GM23338 (cell line): Measurements from ENCODE around the gene DDX53.

Experiments
- CREB1 ChIP-seq: fragments of 250-450 bp; sonication (Bioruptor Pico); IDR thresholded peaks from 2 replicates; pipeline ENCODE4 v1.5.0; 2020; ENCODE audit warnings: low read depth, mild to moderate bottlenecking, moderate library complexity
- EZH2 ChIP-seq: fragments of 200-600 bp; sonication (generic); IDR thresholded peaks from one replicate; pipeline ENCODE4 v1.8.0; 2017; ENCODE audit warnings: antibody characterized with exemption, mild to moderate bottlenecking, low read depth; ENCODE audit not compliant: unreplicated experiment
- EZH2phosphoT487 ChIP-seq: fragments of 200-600 bp; sonication (generic); IDR thresholded peaks from one replicate; pipeline ENCODE4 v1.8.1; 2018; ENCODE audit warnings: antibody characterized with exemption; ENCODE audit not compliant: unreplicated experiment
- JUNB ChIP-seq: IDR thresholded peaks from one replicate; pipeline ENCODE4 v1.6.1; 2016; ENCODE audit warnings: antibody characterized with exemption; ENCODE audit not compliant: unreplicated experiment
- NANOG ChIP-seq: IDR thresholded peaks from 2 replicates; pipeline ENCODE4 v1.6.1; 2016; ENCODE audit warnings: antibody characterized with exemption, borderline replicate concordance
- POLR2AphosphoS5 ChIP-seq: IDR thresholded peaks from 2 replicates; pipeline ENCODE4 v1.6.1; 2016; ENCODE audit warnings: antibody characterized with exemption, low read depth
- ZNF114 ChIP-seq: fragments of 250-450 bp; sonication (Bioruptor Pico); IDR thresholded peaks from 2 replicates; pipeline ENCODE4 v1.5.0; 2020; ENCODE audit warnings: mild to moderate bottlenecking, moderate library complexity
- TF ChIP-seq, protein P1 (sequence below), 2 experiments: fragments of 200-600 bp in 1 of 2; sonication (generic) in 1 of 2; conservative IDR thresholded peaks; 2 replicates each; pipeline versions ENCODE4 v1.5.1 to v1.6.1; 2016 to 2017; ENCODE audit warnings: antibody characterized with exemption in 2 of 2, low read depth in 2 of 2, mild to moderate bottlenecking in 2 of 2, moderate library complexity in 1 of 2
- TF ChIP-seq, protein P2 (sequence below): IDR thresholded peaks from one replicate; pipeline ENCODE4 v1.6.1; 2018; ENCODE audit warnings: antibody characterized with exemption; ENCODE audit not compliant: unreplicated experiment

DNA sequence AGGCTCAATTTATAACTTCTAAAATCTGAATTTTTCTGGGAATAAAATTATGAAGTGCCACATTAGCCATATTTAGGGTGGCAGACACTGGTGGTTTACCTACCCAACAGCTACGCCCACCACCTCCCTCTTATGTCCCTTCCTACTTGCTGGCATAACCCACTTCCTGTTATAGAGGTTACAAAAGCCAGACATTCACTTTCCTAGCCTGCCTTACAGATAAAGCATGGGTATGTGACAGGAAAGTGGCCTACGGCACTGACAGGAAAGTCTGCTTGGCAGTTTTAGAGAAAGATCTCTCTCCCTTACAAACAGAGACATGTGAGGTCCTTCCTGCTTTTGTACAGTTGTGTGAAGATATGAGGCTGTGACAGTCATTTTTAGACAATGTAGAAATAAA is 12.4 kb downstream of the DDX53 start:
- TF ChIP-seq, protein P1, sequence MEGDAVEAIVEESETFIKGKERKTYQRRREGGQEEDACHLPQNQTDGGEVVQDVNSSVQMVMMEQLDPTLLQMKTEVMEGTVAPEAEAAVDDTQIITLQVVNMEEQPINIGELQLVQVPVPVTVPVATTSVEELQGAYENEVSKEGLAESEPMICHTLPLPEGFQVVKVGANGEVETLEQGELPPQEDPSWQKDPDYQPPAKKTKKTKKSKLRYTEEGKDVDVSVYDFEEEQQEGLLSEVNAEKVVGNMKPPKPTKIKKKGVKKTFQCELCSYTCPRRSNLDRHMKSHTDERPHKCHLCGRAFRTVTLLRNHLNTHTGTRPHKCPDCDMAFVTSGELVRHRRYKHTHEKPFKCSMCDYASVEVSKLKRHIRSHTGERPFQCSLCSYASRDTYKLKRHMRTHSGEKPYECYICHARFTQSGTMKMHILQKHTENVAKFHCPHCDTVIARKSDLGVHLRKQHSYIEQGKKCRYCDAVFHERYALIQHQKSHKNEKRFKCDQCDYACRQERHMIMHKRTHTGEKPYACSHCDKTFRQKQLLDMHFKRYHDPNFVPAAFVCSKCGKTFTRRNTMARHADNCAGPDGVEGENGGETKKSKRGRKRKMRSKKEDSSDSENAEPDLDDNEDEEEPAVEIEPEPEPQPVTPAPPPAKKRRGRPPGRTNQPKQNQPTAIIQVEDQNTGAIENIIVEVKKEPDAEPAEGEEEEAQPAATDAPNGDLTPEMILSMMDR (conservative IDR thresholded peaks at IDR 0.05; ENCODE audit: low read depth in 2 of 2) = no peak
- TF ChIP-seq, protein P2, sequence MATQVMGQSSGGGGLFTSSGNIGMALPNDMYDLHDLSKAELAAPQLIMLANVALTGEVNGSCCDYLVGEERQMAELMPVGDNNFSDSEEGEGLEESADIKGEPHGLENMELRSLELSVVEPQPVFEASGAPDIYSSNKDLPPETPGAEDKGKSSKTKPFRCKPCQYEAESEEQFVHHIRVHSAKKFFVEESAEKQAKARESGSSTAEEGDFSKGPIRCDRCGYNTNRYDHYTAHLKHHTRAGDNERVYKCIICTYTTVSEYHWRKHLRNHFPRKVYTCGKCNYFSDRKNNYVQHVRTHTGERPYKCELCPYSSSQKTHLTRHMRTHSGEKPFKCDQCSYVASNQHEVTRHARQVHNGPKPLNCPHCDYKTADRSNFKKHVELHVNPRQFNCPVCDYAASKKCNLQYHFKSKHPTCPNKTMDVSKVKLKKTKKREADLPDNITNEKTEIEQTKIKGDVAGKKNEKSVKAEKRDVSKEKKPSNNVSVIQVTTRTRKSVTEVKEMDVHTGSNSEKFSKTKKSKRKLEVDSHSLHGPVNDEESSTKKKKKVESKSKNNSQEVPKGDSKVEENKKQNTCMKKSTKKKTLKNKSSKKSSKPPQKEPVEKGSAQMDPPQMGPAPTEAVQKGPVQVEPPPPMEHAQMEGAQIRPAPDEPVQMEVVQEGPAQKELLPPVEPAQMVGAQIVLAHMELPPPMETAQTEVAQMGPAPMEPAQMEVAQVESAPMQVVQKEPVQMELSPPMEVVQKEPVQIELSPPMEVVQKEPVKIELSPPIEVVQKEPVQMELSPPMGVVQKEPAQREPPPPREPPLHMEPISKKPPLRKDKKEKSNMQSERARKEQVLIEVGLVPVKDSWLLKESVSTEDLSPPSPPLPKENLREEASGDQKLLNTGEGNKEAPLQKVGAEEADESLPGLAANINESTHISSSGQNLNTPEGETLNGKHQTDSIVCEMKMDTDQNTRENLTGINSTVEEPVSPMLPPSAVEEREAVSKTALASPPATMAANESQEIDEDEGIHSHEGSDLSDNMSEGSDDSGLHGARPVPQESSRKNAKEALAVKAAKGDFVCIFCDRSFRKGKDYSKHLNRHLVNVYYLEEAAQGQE = no peak
- TF ChIP-seq EZH2 = no peak
- no peak for TF ChIP-seq POLR2AphosphoS5
- no peak for TF ChIP-seq ZNF114 (CRISPR knock-in tag)
- TF ChIP-seq JUNB = no peak
- no peak for TF ChIP-seq EZH2phosphoT487
- TF ChIP-seq CREB1 = no peak
- no peak for TF ChIP-seq NANOG
